ENCODE data around the gene BCL2L2. TPM values are rescaled to one million over a fixed set of nuclear protein-coding genes. Genes with fewer than 3 reads are reported as not detected.
A peak's percentile ranks its signal among the peaks of the same experiment; 100 is the strongest.

Gene BCL2L2
- total and polyA plus RNA-seq, 2 of the 8 experiments (the other 6 are each of a cell fraction or from before 2014, with no cell fraction given) = 9.3 to 13.8 TPM

DNA sequence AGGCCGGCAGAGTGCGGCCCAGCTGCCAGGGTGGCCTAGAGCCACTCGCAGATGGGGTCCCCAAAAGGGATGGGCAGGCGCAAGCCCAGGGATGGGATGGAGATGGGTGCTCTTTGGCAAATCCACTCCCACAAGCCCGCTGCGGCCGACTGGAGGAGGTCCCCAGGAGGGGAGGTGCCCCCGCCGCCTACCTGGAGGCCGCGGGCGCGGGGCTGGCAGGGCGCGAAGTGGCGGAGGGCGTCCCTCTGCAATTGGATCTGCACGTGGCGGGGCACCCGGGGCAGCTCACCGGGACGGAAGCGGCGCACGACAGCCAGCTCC, 4.7 kb upstream of the BCL2L2 start (continued):
- TF ChIP-seq HDAC2 (IDR thresholded peaks at IDR 0.05; ENCODE audit: borderline replicate concordance in 1 of 2, low read depth in 2 of 2, low read length in 2 of 2) = no peak
- TF ChIP-seq, protein P1, sequence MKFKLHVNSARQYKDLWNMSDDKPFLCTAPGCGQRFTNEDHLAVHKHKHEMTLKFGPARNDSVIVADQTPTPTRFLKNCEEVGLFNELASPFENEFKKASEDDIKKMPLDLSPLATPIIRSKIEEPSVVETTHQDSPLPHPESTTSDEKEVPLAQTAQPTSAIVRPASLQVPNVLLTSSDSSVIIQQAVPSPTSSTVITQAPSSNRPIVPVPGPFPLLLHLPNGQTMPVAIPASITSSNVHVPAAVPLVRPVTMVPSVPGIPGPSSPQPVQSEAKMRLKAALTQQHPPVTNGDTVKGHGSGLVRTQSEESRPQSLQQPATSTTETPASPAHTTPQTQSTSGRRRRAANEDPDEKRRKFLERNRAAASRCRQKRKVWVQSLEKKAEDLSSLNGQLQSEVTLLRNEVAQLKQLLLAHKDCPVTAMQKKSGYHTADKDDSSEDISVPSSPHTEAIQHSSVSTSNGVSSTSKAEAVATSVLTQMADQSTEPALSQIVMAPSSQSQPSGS (IDR thresholded peaks at IDR 0.05; ENCODE audit: low read length) = no peak
- peak; percentile 60 for TF ChIP-seq TBP (IDR thresholded peaks at IDR 0.05; ENCODE audit: low read depth, low read length)
- TF ChIP-seq GABPA (IDR thresholded peaks at IDR 0.05; ENCODE audit: borderline replicate concordance, insufficient read depth, low read length) = no peak
- TF ChIP-seq ZNF274 (IDR thresholded peaks at IDR 0.05; ENCODE audit: borderline replicate concordance, extremely low read depth, low read length) = no peak
- no peak for TF ChIP-seq CREB1 (IDR thresholded peaks at IDR 0.05)
- no peak for TF ChIP-seq TAF7 (optimal IDR thresholded peaks at IDR 0.05; ENCODE audit: borderline replicate concordance, low read depth, low read length)
- no peak for TF ChIP-seq SAP30 (IDR thresholded peaks at IDR 0.05; ENCODE audit: insufficient read depth, insufficient replicate concordance, low read length)
- TF ChIP-seq, protein P2, sequence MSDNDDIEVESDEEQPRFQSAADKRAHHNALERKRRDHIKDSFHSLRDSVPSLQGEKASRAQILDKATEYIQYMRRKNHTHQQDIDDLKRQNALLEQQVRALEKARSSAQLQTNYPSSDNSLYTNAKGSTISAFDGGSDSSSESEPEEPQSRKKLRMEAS (IDR thresholded peaks at IDR 0.05) = peak; percentile 92
- TF ChIP-seq POU5F1 (IDR thresholded peaks at IDR 0.05; ENCODE audit: low read depth, low read length) = no peak
- TF ChIP-seq RAD21 (IDR thresholded peaks at IDR 0.05 in 1 of 2, conservative IDR thresholded peaks at IDR 0.05 in 1 of 2; ENCODE audit: low read depth in 2 of 2, low read length in 2 of 2) = no peak

Data from H1 (cell line).